Activated CD8-positive, alpha-beta T cell treated with anti-CD3 and anti-CD28 coated beads, Interleukin-2, amount 10 ng/mL, durations not matched to agents 7 days and 5 days (primary cell): ENCODE data around the gene ARHGAP1. TPM values are rescaled to one million over a fixed set of nuclear protein-coding genes. Genes with fewer than 3 reads are reported as not detected.

Experiments used
- ATAC-seq: fragments of 150-1000 bp; cut with Tn5 transposase; one replicate; pipeline ENCODE4 v1.10.0; 2021; ENCODE audit warnings: moderate library complexity
- CTCF ChIA-PET: fragments of 350-600 bp; sonication (Branson Sonifier 250); formaldehyde crosslinking; loops from one replicate; lab custom pipeline; 2021; ENCODE audit warnings: antibody characterized with exemption; lab: Charles Lee
- POLR2A ChIA-PET: fragments of 350-600 bp; sonication (Branson Sonifier 250); formaldehyde crosslinking; loops from one replicate; lab custom pipeline; 2021; ENCODE audit warnings: antibody characterized with exemption; lab: Charles Lee
- DNase-seq: peaks from one replicate; pipeline ENCODE4 v3.0.0-alpha.2; 2020
- H3K27ac Mint-ChIP-seq: one replicate; pipeline ENCODE4 v1.8.0; 2021; ENCODE audit warnings: mild to moderate bottlenecking, mixed read lengths
- H3K27me3 Mint-ChIP-seq: one replicate; pipeline ENCODE4 v1.8.0; 2021; ENCODE audit warnings: low read depth, mixed read lengths
- H3K36me3 Mint-ChIP-seq: one replicate; pipeline ENCODE4 v1.8.0; 2021; ENCODE audit warnings: low read depth, mixed read lengths
- H3K4me1 Mint-ChIP-seq: one replicate; pipeline ENCODE4 v1.8.0; 2021; ENCODE audit warnings: low read depth, mixed read lengths
- H3K4me3 Mint-ChIP-seq: one replicate; pipeline ENCODE4 v1.8.0; 2021; ENCODE audit warnings: mild to moderate bottlenecking, mixed read lengths
- H3K9me3 Mint-ChIP-seq: one replicate; pipeline ENCODE4 v1.8.0; 2022; ENCODE audit warnings: mixed read lengths; ENCODE audit not compliant: insufficient read depth
- total RNA-seq, 2 experiments: library from RNA; stranded (reverse); gene quantifications; one replicate each; pipeline ENCODE4 v1.2.3, GENCODE V29; 2021

ARHGAP1 gene
- total RNA-seq, 2 experiments from 2014 or later: 69.1 to 71.3 TPM

DNA sequence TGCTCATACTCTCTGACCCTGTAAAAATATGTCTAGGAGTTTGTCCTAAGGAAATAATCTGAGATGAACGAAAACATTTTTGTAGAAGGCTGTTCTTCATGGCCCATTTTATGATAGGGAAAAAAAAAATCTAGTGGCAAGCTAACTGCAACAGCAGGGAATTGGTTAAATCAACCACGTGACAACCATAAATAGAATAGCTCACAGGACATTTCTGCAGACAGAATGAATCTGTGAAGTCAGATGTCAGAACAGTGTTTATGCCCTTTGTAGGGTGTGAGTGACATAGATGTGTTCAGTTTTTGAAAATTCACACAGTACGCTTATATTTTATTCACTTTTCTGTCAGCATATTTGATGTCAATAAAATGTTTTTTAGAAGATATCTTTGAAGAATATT lies 16.1 kb downstream of the ARHGAP1 start:
- DNase-seq (no peak), ATAC-seq (no peak)
- H3K27ac Mint-ChIP-seq: no peak overlapping the region
- H3K9me3 Mint-ChIP-seq: no peaks in the 10 kb centered on the region
- H3K4me3 Mint-ChIP-seq: no peak overlapping the region
- H3K4me1 Mint-ChIP-seq: peaks cover 5% of the 10 kb centered on the region
- ChIA-PET POLR2A (interaction anchor here (1.2 kb wide), 1 partner anchor 16 kb away, joined by 6 read pairs; the partner anchor contains the start of genes ARHGAP1 and ZNF408), CTCF (no interaction called here)
- peaks cover 35% of the 10 kb centered on the region for H3K36me3 Mint-ChIP-seq
- no peaks in the 10 kb centered on the region for H3K27me3 Mint-ChIP-seq

DNA sequence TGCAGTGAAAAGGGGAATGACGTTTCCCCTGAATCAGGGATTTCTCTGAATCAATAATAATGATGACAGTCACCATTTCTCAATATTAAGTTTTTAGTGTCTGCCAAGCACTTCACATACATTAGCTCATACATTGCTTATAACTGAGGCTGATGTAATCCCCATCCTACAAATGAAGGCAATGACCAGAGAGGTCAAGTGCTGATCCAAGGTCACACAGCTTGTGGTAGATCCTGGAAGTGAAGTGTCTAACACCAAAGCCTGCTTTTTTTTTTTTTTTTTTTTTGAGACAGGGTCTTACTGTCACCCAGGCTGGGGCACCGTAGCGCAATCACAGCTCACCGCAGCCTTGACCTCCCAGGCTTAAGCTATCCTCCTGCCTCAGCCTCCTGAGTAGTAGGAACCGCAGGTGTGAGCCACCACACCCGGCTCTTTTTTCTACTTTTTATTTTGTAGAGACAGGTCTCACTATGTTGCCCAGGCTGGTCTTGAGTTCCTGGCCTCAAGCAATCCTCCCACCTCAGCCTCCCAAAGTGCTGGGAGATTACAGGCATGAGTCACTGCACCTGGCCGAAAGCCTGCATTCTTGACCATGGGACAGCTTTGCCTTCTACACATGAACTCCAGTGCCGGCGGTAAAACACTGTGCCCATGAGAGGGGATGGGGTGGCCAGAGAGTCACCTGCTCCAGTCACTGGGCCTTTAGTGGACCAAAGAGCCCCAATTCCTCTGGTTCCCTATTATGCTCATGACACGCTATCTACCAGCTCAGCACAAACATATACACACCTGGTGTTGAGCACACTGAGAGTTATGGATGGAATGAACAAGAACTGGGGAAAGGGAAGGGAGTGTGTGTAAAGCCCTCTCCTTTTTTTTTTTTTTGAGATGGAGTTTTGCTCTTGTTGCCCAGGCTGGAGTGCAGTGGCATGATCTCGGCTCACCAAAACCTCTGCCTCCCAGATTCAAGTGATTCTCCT lies 17.4 kb downstream of the ARHGAP1 start:
- peaks cover 36% of the 10 kb centered on the region for H3K36me3 Mint-ChIP-seq
- peaks cover 3% of the 10 kb centered on the region for H3K4me1 Mint-ChIP-seq
- H3K9me3 Mint-ChIP-seq: no peaks in the 10 kb centered on the region

DNA sequence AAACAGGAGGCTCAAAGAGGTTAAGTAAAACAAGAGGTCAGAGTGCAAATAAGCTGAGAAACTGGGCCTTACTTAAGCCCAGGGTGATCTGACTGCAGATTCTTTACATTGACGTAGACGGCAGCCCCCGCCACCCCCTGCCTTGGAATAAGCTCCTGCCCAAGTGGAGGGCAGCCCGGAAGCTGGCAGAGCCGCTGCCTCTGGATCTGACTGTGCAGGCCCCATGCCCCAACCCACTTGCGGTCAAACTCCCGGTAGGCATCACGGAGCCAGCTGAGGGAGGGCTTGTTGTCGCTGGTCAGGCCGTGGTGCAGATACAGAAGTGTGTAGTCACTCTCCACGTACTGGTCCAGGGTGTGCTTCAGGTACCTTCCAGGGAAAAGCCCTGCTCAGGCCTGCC lies 18.6 kb downstream of the ARHGAP1 start:
- POLR2A ChIA-PET: no interaction called here

More for the DNA sequence above, 17.4 kb downstream of the ARHGAP1 start:
- no peak for ATAC-seq
- ChIA-PET CTCF (no interaction called here), POLR2A (interaction anchor here (1.2 kb wide), 1 partner anchor 17 kb away, joined by 6 read pairs; the partner anchor contains the start of genes ARHGAP1 and ZNF408)
- no peak overlapping the region for H3K27ac Mint-ChIP-seq
- H3K4me3 Mint-ChIP-seq: no peak overlapping the region
- no peak for DNase-seq
- H3K27me3 Mint-ChIP-seq: no peaks in the 10 kb centered on the region

DNA sequence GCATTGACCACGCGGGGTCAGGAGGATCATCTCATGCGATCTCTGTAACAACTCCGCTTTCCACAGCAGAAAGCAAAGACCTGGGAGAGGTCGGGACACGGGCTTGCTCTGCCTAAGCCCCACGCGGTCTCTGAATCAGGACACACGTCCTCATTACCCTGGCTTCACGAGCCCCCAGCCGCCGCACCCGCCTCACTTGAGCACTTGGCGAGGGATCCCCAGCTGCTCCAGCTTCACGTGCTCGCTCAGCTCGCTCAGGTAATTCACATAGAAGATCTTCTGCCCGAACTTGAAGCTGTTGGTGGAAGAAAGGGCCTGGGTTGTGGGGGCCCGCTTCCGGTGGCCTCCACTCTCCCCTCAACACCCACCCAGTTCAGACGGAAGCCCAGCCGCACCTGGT lies 19.6 kb downstream of the ARHGAP1 start:
- Mint-ChIP-seq H3K27me3 (no peaks in the 10 kb centered on the region), H3K27ac (no peak overlapping the region), H3K36me3 (peaks cover 35% of the 10 kb centered on the region), H3K9me3 (no peaks in the 10 kb centered on the region), H3K4me1 (peaks cover 15% of the 10 kb centered on the region), H3K4me3 (no peak overlapping the region)
- DNase-seq: no peak
- no peak for ATAC-seq
- ChIA-PET POLR2A (no interaction called here), CTCF (no interaction called here)

More for the DNA sequence above, 18.6 kb downstream of the ARHGAP1 start:
- CTCF ChIA-PET: no interaction called here
- H3K27me3 Mint-ChIP-seq: no peaks in the 10 kb centered on the region
- no peaks in the 10 kb centered on the region for H3K9me3 Mint-ChIP-seq
- no peak for DNase-seq
- no peak for ATAC-seq
- H3K4me1 Mint-ChIP-seq: peaks cover 9% of the 10 kb centered on the region
- peaks cover 35% of the 10 kb centered on the region for H3K36me3 Mint-ChIP-seq
- H3K4me3 Mint-ChIP-seq: no peak overlapping the region
- H3K27ac Mint-ChIP-seq: no peak overlapping the region

DNA sequence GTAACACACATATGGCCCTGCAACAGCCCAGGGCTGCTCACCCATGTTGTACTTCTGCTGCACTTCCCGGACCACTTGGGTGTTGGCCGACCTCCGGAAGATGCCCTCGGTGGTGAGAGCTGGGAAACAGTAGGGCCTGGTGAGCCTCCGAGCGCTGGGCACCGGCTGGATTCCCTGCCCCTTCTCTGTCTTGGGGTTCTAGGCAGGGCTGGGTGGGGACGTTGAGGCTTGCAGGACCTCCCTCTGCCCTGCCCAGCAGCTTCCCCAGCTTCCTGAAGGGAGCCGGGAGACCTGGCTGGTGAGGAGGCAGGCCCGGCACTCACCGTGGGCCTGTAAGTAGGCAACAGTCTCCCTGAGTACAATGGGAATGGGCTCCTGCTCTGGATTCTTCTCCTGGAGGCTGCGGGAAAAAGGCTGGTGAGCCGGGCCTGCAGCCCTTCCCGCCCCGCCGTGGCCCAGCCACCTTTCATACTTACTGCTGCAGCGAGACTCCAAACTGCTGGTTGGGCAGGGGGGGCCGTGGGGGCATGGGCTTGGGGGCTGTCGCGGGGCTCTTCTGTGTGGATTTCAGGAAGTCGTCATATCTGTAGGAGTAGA lies 20.2 kb downstream of the ARHGAP1 start:
- DNase-seq (no peak), ATAC-seq (no peak)
- POLR2A ChIA-PET: no interaction called here
- H3K27me3 Mint-ChIP-seq: no peaks in the 10 kb centered on the region
- no peak overlapping the region for H3K27ac Mint-ChIP-seq
- H3K4me3 Mint-ChIP-seq: no peak overlapping the region
- H3K9me3 Mint-ChIP-seq: no peaks in the 10 kb centered on the region
- CTCF ChIA-PET: no interaction called here
- H3K4me1 Mint-ChIP-seq: peaks cover 20% of the 10 kb centered on the region
- H3K36me3 Mint-ChIP-seq: peaks cover 36% of the 10 kb centered on the region

- Mint-ChIP-seq H3K27ac (no peak overlapping the region), H3K4me1 (peaks cover 28% of the 10 kb centered on the region), H3K27me3 (no peaks in the 10 kb centered on the region), H3K36me3 (peaks cover 38% of the 10 kb centered on the region), H3K4me3 (no peak overlapping the region), H3K9me3 (no peaks in the 10 kb centered on the region)
- POLR2A ChIA-PET: interaction anchor here (1.5 kb wide), 1 partner anchor 21 kb away, joined by 5 read pairs; the partner anchor contains the start of genes ARHGAP1 and ZNF408
- CTCF ChIA-PET: no interaction called here
- DNase-seq: no peak
- ATAC-seq: no peak
These were observed 20.9 kb downstream of the ARHGAP1 start for GRCh38 chr11:46679241-46680163.

DNA sequence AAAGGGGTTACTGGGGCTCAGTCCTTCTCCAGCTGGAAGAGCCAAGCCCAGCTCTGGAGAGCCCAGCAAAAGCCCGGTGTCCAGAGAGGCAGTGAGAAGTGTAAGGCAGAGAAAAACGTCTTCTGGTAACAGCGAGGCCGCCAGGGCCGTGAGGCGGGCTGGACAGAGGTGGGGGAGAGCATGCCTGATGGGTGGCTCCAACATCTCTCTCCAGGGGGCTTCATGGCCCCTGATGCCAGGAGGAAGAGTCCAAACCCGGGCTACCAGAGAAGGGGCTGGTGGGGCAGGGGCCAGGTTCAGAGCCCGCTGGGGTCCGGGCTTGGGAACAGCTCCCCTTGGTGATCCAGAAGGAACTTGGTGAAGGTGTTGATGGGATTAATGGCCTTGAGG lies 21.7 kb downstream of the ARHGAP1 start:
- CTCF ChIA-PET: interaction anchor here (0.7 kb wide), 1 partner anchor 191 kb away, joined by 3 read pairs; no protein-coding TSS in a partner anchor
- Mint-ChIP-seq H3K4me3 (no peak overlapping the region), H3K36me3 (peaks cover 36% of the 10 kb centered on the region), H3K27me3 (no peaks in the 10 kb centered on the region), H3K9me3 (no peaks in the 10 kb centered on the region), H3K27ac (no peak overlapping the region), H3K4me1 (peaks cover 33% of the 10 kb centered on the region)
- POLR2A ChIA-PET: interaction anchor here (1.5 kb wide), 1 partner anchor 22 kb away, joined by 5 read pairs; the partner anchor contains the start of genes ARHGAP1 and ZNF408
- DNase-seq (no peak), ATAC-seq (no peak)

GRCh38 chr11:46677991-46678740 lies 22.3 kb downstream of the ARHGAP1 start:
- ATAC-seq: no peak
- ChIA-PET CTCF (interaction anchor here (0.7 kb wide), 1 partner anchor 190 kb away, joined by 3 read pairs; no protein-coding TSS in a partner anchor), POLR2A (interaction anchor here (1.5 kb wide), 1 partner anchor 22 kb away, joined by 5 read pairs; the partner anchor contains the start of genes ARHGAP1 and ZNF408)
- peak overlapping the region; percentile 23 for H3K27ac Mint-ChIP-seq
- no peak for DNase-seq
- H3K4me3 Mint-ChIP-seq: no peak overlapping the region
- peaks cover 36% of the 10 kb centered on the region for H3K4me1 Mint-ChIP-seq
- H3K36me3 Mint-ChIP-seq: peaks cover 40% of the 10 kb centered on the region
- H3K9me3 Mint-ChIP-seq: no peaks in the 10 kb centered on the region
- no peaks in the 10 kb centered on the region for H3K27me3 Mint-ChIP-seq

DNA sequence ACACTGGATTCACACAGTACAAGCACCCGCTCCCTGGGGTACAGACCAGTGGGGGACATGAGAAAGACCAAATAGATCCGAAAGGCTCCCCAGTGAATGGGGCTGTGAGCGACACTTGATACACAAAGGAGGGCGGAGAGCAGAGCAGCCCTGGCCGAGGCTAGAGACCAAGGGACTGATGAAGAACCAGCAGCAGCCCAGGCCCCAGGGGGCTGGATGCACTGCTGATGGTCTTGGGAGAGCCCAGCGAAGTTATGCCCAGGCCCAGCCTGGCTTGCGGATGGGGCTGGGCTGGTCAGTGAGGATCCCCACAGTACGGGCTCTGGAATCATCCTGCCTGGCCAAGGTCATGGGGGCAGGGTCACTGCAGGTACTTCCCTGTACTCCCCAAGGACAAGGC lies 23.2 kb downstream of the ARHGAP1 start:
- CTCF ChIA-PET: no interaction called here
- Mint-ChIP-seq H3K27me3 (no peaks in the 10 kb centered on the region), H3K36me3 (peaks cover 48% of the 10 kb centered on the region), H3K9me3 (no peaks in the 10 kb centered on the region), H3K4me3 (no peak overlapping the region), H3K27ac (peak overlapping the region; percentile 24), H3K4me1 (peaks cover 45% of the 10 kb centered on the region)
- DNase-seq (no peak), ATAC-seq (no peak)
- POLR2A ChIA-PET: no interaction called here

- Mint-ChIP-seq H3K4me1 (peaks cover 51% of the 10 kb centered on the region), H3K27me3 (no peaks in the 10 kb centered on the region), H3K27ac (peak overlapping the region; percentile 24), H3K9me3 (no peaks in the 10 kb centered on the region), H3K4me3 (no peak overlapping the region), H3K36me3 (peaks cover 53% of the 10 kb centered on the region)
- POLR2A ChIA-PET: no interaction called here
- no peak for DNase-seq
- ATAC-seq: no peak
- CTCF ChIA-PET: no interaction called here
These were observed 23.8 kb downstream of the ARHGAP1 start for GRCh38 chr11:46676436-46677158.
